ENCODE measurements around the gene CREB5. TPM values are rescaled to one million over a fixed set of nuclear protein-coding genes. Genes with fewer than 3 reads are reported as not detected.

CREB5 gene
- total and polyA plus RNA-seq, 2 donors from 2014 or later, result 3.4 to 27.2 TPM

GRCh38 chr7:28717445-28718054 lies 305.2 kb downstream of the CREB5 start:
- no peak for FAIRE-seq
- peak in 1 of 5 donors; percentile 48 for DNase-seq
- H3K4me3 ChIP-seq (ENCODE audit: low read length in 3 of 3), result no peak overlapping the region
- intact Hi-C loops (cut with DNase I), result no loop called here
- no peaks in the 10 kb centered on the region for H3K27me3 ChIP-seq (ENCODE audit: control insufficient read depth, insufficient read depth, low read length)
- H3K9ac ChIP-seq (ENCODE audit: low read length in 3 of 3), result no peak overlapping the region
- H3K4me1 ChIP-seq (ENCODE audit: control insufficient read depth in 2 of 3, insufficient read depth in 2 of 3, low read depth in 1 of 3, low read length in 3 of 3), result peaks cover 0 to 7% (median 4%) of the 10 kb centered on the region in 3 donors
- no peaks in the 10 kb centered on the region for H3K36me3 ChIP-seq (ENCODE audit: control insufficient read depth in 2 of 3, insufficient read depth in 3 of 3, low read length in 3 of 3)
- no peaks in the 10 kb centered on the region for H3K9me3 ChIP-seq (ENCODE audit: control insufficient read depth in 2 of 3, insufficient read depth in 1 of 3, low read length in 3 of 3)
- no peak for TF ChIP-seq CTCF (IDR thresholded peaks at IDR 0.05; ENCODE audit: borderline replicate concordance, extremely low read depth, insufficient read depth)
- H3K27ac ChIP-seq (ENCODE audit: low read depth in 2 of 2, low read length in 2 of 2), result no peak overlapping the region

- Histone ChIP-seq H3K36me3 (ENCODE audit: control insufficient read depth in 2 of 3, insufficient read depth in 3 of 3, low read length in 3 of 3) (no peaks in the 10 kb centered on the region), H3K4me1 (ENCODE audit: control insufficient read depth in 2 of 3, insufficient read depth in 2 of 3, low read depth in 1 of 3, low read length in 3 of 3) (peaks cover 0 to 7% (median 4%) of the 10 kb centered on the region in 3 donors), H3K4me3 (ENCODE audit: low read length in 3 of 3) (no peak overlapping the region), H3K27me3 (ENCODE audit: control insufficient read depth, insufficient read depth, low read length) (no peaks in the 10 kb centered on the region), H3K27ac (ENCODE audit: low read depth in 2 of 2, low read length in 2 of 2) (no peak overlapping the region), H3K9ac (ENCODE audit: low read length in 3 of 3) (no peak overlapping the region), H3K9me3 (ENCODE audit: control insufficient read depth in 2 of 3, insufficient read depth in 1 of 3, low read length in 3 of 3) (no peaks in the 10 kb centered on the region)
- peak in 1 of 5 donors; percentile 66 for DNase-seq
- intact Hi-C loops (cut with DNase I), result no loop called here
- no peak for TF ChIP-seq CTCF (IDR thresholded peaks at IDR 0.05; ENCODE audit: borderline replicate concordance, extremely low read depth, insufficient read depth)
- FAIRE-seq, result no peak
Measured at GRCh38 chr7:28718055-28718481, 305.8 kb downstream of the CREB5 start.

- no peaks in the 10 kb centered on the region for H3K9me3 ChIP-seq (ENCODE audit: control insufficient read depth in 2 of 3, insufficient read depth in 1 of 3, low read length in 3 of 3)
- intact Hi-C loops (cut with DNase I), result no loop called here
- H3K4me3 ChIP-seq (ENCODE audit: low read length in 3 of 3), result no peak overlapping the region
- no peak overlapping the region for H3K9ac ChIP-seq (ENCODE audit: low read length in 3 of 3)
- DNase-seq (no peak), FAIRE-seq (no peak)
- H3K4me1 ChIP-seq (ENCODE audit: control insufficient read depth in 2 of 3, insufficient read depth in 2 of 3, low read depth in 1 of 3, low read length in 3 of 3), result peaks cover 0 to 7% (median 4%) of the 10 kb centered on the region in 3 donors
- H3K36me3 ChIP-seq (ENCODE audit: control insufficient read depth in 2 of 3, insufficient read depth in 3 of 3, low read length in 3 of 3), result no peaks in the 10 kb centered on the region
- no peak for TF ChIP-seq CTCF (IDR thresholded peaks at IDR 0.05; ENCODE audit: borderline replicate concordance, extremely low read depth, insufficient read depth)
- H3K27ac ChIP-seq (ENCODE audit: low read depth in 2 of 2, low read length in 2 of 2), result no peak overlapping the region
- H3K27me3 ChIP-seq (ENCODE audit: control insufficient read depth, insufficient read depth, low read length), result no peaks in the 10 kb centered on the region
Measured at GRCh38 chr7:28718545-28718944, 306.2 kb downstream of the CREB5 start.
